PC-3 (cell line): ENCODE data around the gene PHF24. TPM values are rescaled to one million over a fixed set of nuclear protein-coding genes. Genes with fewer than 3 reads are reported as not detected.

Experiments
- ATAC-seq: fragments of 200-7000 bp; cut with Tn5 transposase; 2 replicates; pipeline ENCODE4 v1.9.1; 2020; ENCODE audit warnings: mild to moderate bottlenecking, moderate library complexity
- BruUV-seq: library from RNA; stranded (reverse); fragments of 400-500 nt; replicated peaks from 2 replicates; lab custom pipeline; 2021; lab: Mats Ljungman, UMichigan
- CTCF ChIA-PET: fragments of 300-600 bp; sonication (Branson Sonifier 250); formaldehyde crosslinking; loops from one replicate; lab custom pipeline; 2022; ENCODE audit warnings: antibody characterized with exemption; lab: Charles Lee
- POLR2A ChIA-PET: fragments of 300-600 bp; sonication (Branson Sonifier 250); formaldehyde crosslinking; loops from one replicate; lab custom pipeline; 2022; ENCODE audit warnings: antibody characterized with exemption; ENCODE audit not compliant: unreplicated experiment; lab: Charles Lee
- DNase-seq: peaks from one replicate; pipeline ENCODE4 v3.0.0-alpha.2; 2015
- H2AFZ ChIP-seq: fragments of 300-600 bp; sonication (generic); 2 replicates; pipeline ENCODE4 v1.6.0; 2016; ENCODE audit warnings: antibody characterized with exemption, low read length
- H3F3A ChIP-seq: fragments of 300-600 bp; sonication (generic); one replicate; pipeline ENCODE4 v1.6.0; 2017; ENCODE audit warnings: antibody characterized with exemption, low read length, control low read depth, mild to moderate bottlenecking; ENCODE audit not compliant: unreplicated experiment
- H3K27ac ChIP-seq: fragments of 300-600 bp; sonication (generic); 2 replicates; pipeline ENCODE4 v1.5.1; 2016; ENCODE audit warnings: mild to moderate bottlenecking, low read length
- H3K27me3 ChIP-seq: fragments of 300-600 bp; sonication (generic); 2 replicates; pipeline ENCODE4 v1.6.1; 2016; ENCODE audit warnings: low read length, mixed read lengths
- H3K36me3 ChIP-seq: fragments of 300-600 bp; sonication (generic); 2 replicates; pipeline ENCODE4 v1.6.1; 2016; ENCODE audit warnings: low read depth, mixed run types, low read length, mixed read lengths
- H3K4me1 ChIP-seq: fragments of 300-600 bp; sonication (generic); 2 replicates; pipeline ENCODE4 v1.5.1; 2016; ENCODE audit warnings: low read length; ENCODE audit not compliant: insufficient read depth
- H3K4me2 ChIP-seq: fragments of 300-600 bp; sonication (generic); 2 replicates; pipeline ENCODE4 v1.6.0; 2016; ENCODE audit warnings: low read length
- H3K4me3 ChIP-seq: fragments of 300-600 bp; sonication (generic); 2 replicates; pipeline ENCODE4 v1.5.1; 2016; ENCODE audit warnings: mild to moderate bottlenecking, low read length, mixed read lengths
- H3K79me2 ChIP-seq: fragments of 300-600 bp; sonication (generic); 2 replicates; pipeline ENCODE4 v1.6.1; 2017; ENCODE audit warnings: low read length, mixed read lengths
- H3K9ac ChIP-seq: fragments of 300-600 bp; sonication (generic); 2 replicates; pipeline ENCODE4 v1.6.0; 2016; ENCODE audit warnings: mild to moderate bottlenecking, low read length
- H3K9me2 ChIP-seq: fragments of 300-600 bp; sonication (generic); replicated peaks from 2 replicates; pipeline ENCODE4 v1.6.1; 2016; ENCODE audit warnings: mixed run types, low read length, mixed read lengths
- H3K9me3 ChIP-seq: fragments of 300-600 bp; sonication (generic); 2 replicates; pipeline ENCODE4 v1.6.1; 2016; ENCODE audit warnings: low read length, mixed read lengths
- H4K20me1 ChIP-seq: fragments of 300-600 bp; sonication (generic); 2 replicates; pipeline ENCODE4 v1.6.1; 2016; ENCODE audit warnings: low read length, mixed read lengths
- CTCF ChIP-seq: fragments of 300-600 bp; sonication (generic); conservative IDR thresholded peaks from 2 replicates; pipeline ENCODE4 v1.5.1; 2017; ENCODE audit warnings: antibody characterized with exemption, low read depth, mild to moderate bottlenecking, low read length
- EZH2 ChIP-seq: fragments of 300-600 bp; sonication (generic); IDR thresholded peaks from one replicate; pipeline ENCODE4 v1.6.1; 2017; ENCODE audit warnings: antibody characterized with exemption, mild to moderate bottlenecking, low read length; ENCODE audit not compliant: unreplicated experiment
- EZH2phosphoT487 ChIP-seq: fragments of 300-600 bp; sonication (generic); IDR thresholded peaks from 2 replicates; pipeline ENCODE4 v1.6.1; 2018; ENCODE audit warnings: mild to moderate bottlenecking, antibody characterized with exemption, low read length, borderline replicate concordance
- intact Hi-C: fragments of 100-400 bp; cut with micrococcal nuclease; formaldehyde crosslinking; loops from 2 replicates; pipeline ENCODE4 v1.9.0; 2023
- total RNA-seq: library from RNA; depleted of rRNA; stranded (reverse); fragments of >200 nt; gene quantifications from 2 replicates; pipeline ENCODE4 v1.2.3, GENCODE V29; 2014

PHF24 gene
- total RNA-seq, 1 experiment from 2014 or later: not detected

- CTCF ChIA-PET: no interaction called here
These were observed 18.4 kb downstream of the PHF24 start for GRCh38 chr9:34976441-34976840.

GRCh38 chr9:34976992-34977391 lies 18.9 kb downstream of the PHF24 start:
- Histone ChIP-seq H3K79me2 (no peaks in the 10 kb centered on the region), H3K36me3 (no peaks in the 10 kb centered on the region), H3K4me1 (no peaks in the 10 kb centered on the region), H3K9me3 (no peaks in the 10 kb centered on the region), H3K4me2 (no peak overlapping the region), H3K27ac (no peak overlapping the region), H3K9me2 (no peaks in the 10 kb centered on the region), H3F3A (no peaks in the 10 kb centered on the region), H3K9ac (no peak overlapping the region), H2AFZ (no peak overlapping the region), H3K27me3 (peaks cover 41% of the 10 kb centered on the region), H3K4me3 (no peak overlapping the region), H4K20me1 (no peaks in the 10 kb centered on the region)
- CTCF ChIA-PET: no interaction called here
- TF ChIP-seq EZH2 (no peak), CTCF (no peak), EZH2phosphoT487 (no peak)
- intact Hi-C loops: no loop called here
- BruUV-seq: no TSS peak
- DNase-seq (no peak), ATAC-seq (no peak)
- POLR2A ChIA-PET: no interaction called here

More at GRCh38 chr9:34976441-34976840, 18.4 kb downstream of the PHF24 start:
- no peaks in the 10 kb centered on the region for H3K9me2 ChIP-seq
- H3K9me3 ChIP-seq: no peaks in the 10 kb centered on the region
- no peak overlapping the region for H3K27ac ChIP-seq
- no TSS peak for BruUV-seq
- DNase-seq (no peak), ATAC-seq (no peak)
- no peaks in the 10 kb centered on the region for H3F3A ChIP-seq
- no peak overlapping the region for H3K4me2 ChIP-seq
- H3K36me3 ChIP-seq: no peaks in the 10 kb centered on the region
- intact Hi-C loops: no loop called here
- no peaks in the 10 kb centered on the region for H4K20me1 ChIP-seq
- peaks cover 41% of the 10 kb centered on the region for H3K27me3 ChIP-seq
- TF ChIP-seq EZH2phosphoT487 (no peak), CTCF (no peak), EZH2 (no peak)
- no peak overlapping the region for H3K9ac ChIP-seq
- no peaks in the 10 kb centered on the region for H3K79me2 ChIP-seq
- no peaks in the 10 kb centered on the region for H3K4me1 ChIP-seq
- no peak overlapping the region for H2AFZ ChIP-seq
- H3K4me3 ChIP-seq: no peak overlapping the region
- POLR2A ChIA-PET: no interaction called here

- H3K4me1 ChIP-seq: no peaks in the 10 kb centered on the region
- intact Hi-C loops: no loop called here
- H2AFZ ChIP-seq: no peak overlapping the region
- H3F3A ChIP-seq: no peaks in the 10 kb centered on the region
- no peaks in the 10 kb centered on the region for H3K9me3 ChIP-seq
- H3K9me2 ChIP-seq: no peaks in the 10 kb centered on the region
- no TSS peak for BruUV-seq
- no peaks in the 10 kb centered on the region for H4K20me1 ChIP-seq
- H3K27me3 ChIP-seq: peaks cover 34% of the 10 kb centered on the region
- ATAC-seq (no peak), DNase-seq (no peak)
- no peak overlapping the region for H3K27ac ChIP-seq
- TF ChIP-seq CTCF (no peak), EZH2 (no peak), EZH2phosphoT487 (no peak)
- H3K36me3 ChIP-seq: no peaks in the 10 kb centered on the region
- ChIA-PET POLR2A (no interaction called here), CTCF (no interaction called here)
- no peak overlapping the region for H3K4me2 ChIP-seq
- H3K9ac ChIP-seq: no peak overlapping the region
- no peak overlapping the region for H3K4me3 ChIP-seq
- H3K79me2 ChIP-seq: no peaks in the 10 kb centered on the region
These were observed 22.2 kb downstream of the PHF24 start for GRCh38 chr9:34980181-34980761.
